Fibroblast of skin of left quadriceps (primary cell): ENCODE measurements around the gene TSPAN9.

Experiments
- DNase-seq, 2 experiments: peaks; one replicate each; pipeline ENCODE4 v3.0.0-alpha.2; 2013; ENCODE audit warnings: low read depth in 2 of 2

TSPAN9 gene, protein sequence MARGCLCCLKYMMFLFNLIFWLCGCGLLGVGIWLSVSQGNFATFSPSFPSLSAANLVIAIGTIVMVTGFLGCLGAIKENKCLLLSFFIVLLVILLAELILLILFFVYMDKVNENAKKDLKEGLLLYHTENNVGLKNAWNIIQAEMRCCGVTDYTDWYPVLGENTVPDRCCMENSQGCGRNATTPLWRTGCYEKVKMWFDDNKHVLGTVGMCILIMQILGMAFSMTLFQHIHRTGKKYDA

DNA sequence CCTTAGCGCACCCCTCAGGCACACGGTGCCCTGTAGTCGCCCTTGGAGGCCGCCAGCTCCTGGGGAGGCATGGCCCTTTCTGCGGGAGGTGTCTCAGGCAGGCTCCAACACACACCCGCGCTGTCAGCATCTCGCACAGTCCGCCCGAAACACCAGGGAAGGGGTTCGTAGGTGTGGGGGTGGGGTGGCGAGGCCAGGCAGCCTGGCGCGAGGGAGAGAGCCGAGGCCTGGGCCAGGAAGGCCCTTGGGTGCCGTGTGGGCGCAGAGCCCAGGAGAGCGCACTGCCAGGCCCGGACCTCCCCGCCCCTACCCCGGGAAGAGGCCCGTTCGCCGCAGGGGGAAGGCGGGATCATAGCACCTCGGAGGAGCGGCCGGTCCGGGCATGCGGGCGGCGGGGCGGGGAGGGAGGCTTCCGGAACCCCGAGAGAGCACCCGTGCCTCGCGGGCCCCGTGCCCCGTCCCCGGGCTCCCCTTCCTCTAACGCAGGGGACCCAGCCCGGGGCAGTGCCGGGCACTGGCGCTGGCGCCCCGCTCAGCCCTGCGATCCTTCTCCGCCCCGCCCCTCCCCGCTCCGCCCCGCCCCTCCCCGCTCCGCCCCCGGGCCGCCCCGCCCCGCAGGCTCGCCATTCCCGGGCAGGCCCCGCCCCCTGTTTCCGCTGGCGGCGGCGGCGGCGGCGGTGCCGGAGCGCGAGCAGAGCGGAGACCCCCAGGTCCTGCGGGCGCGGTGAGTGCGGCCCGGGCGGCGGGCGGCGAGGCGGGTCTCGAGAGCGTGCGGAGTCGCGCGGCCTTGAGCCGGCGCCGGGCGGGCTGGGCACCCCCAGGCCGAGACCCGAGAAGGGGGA lies at the start of gene TSPAN9:
TSPAN9 (plus strand) TSS at position 650 of the 842 bp plus-strand sequence. CDS start 123,815 bp downstream, outside the sequence.
- DNase-seq: peak in 1 of 2 experiments; percentile 14

DNA sequence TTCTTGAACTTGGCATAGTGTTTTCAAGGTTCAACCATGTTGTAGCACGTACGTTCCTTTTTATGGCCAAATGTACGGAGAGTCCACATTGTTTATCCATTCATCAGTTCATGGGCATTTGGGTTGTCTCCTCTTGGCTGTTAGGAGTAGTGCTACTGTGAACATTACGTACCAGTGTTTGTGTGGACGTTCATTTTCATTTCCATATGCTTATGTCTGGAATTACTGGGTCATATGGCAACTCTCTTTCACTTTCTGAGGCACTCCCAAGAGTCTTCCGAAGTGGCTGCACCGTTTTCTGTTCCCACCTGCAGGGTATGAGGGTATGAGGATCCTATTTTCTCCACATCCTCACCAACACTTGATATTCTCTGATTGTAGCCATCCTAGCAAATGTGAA lies 49.1 kb upstream of the TSPAN9 start:
- DNase-seq: no peak

DNA sequence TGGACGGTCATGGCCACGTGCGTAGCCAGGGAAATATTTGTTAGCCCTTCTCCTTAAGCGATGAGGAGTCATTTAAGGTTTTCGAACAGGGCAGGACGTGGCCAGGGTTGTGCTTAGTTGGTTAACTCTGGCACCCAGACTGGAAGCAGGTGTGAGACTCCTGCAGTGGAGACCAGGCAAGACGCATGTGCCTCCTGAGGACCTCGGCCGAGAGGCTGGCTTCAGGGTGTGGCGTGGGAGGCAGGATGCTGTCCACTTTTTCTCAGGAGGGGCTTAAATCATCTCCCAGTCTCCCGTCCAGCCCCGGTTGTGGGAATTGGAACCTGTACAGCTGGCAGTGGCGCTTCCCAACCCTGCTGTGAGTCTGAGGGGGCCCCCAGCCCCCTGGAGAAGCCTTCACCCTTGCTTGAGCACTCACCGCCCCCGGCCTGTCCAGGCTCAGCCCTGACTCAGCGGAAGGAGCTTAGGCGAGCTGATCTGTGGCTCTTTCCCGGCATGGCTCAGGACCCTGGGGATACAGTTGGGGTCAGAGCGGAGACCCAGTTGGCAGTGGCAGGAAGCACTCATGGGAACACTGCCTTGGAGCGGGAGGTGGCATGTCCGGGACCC lies 46.3 kb upstream of the TSPAN9 start:
- DNase-seq: no peak

DNA sequence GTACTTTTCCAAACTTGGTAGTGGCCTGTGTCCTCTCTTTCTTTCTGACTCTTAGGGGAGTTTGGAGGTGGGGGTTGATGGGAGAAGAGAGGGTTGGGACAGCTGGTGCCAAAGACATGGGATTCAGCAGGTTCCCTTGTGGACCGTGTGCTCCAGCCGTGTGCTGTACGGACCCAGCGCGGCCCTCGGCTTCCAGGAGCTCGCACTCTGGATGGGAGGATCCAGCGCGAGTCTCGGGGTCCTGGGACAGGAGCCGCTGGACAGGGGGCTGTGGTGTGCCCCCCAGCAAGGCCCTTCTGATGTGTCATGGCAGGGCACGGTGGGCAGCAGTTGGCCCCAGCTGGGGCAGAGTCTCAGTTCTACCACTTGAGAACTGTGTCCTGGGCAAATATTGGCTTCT lies 45.0 kb upstream of the TSPAN9 start:
- no peak for DNase-seq

DNA sequence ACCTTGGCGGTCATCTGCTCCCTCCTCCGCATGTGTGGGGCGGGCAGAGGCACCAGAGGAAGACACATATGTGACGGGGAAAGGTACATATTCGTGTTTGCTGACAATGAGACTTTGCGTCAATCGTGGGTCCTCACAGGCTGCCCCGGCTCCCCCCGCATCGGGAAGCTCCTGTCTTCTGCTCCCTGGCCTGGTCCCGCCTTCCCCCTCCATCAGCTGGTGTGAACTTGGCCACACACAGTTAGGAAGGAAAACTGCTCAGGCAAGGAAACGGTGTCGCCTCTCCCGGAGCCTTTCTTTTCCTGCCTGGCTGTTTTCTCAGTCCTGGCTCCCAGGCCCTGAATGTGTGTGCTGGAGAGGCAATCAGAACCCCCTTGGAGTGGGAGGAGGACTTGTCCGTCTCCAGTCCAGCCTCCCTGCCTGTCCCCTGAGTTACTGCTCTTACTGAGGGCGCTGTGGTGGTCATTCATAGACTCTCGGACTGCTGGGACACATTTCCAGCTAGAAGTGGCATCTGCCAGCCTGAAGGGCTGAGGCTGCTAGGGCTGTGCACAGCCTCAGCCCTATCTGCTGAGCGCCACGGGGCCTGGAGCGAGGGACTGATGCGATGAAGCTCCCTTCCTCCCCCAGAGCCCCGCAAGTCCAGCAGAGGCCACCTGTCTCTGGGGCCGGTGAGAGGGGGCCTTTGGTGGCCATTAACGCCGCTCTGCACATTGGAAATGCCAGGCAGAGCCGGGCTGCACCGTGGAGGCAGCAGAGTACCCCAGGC lies 44.2 kb upstream of the TSPAN9 start:
- no peak for DNase-seq

DNA sequence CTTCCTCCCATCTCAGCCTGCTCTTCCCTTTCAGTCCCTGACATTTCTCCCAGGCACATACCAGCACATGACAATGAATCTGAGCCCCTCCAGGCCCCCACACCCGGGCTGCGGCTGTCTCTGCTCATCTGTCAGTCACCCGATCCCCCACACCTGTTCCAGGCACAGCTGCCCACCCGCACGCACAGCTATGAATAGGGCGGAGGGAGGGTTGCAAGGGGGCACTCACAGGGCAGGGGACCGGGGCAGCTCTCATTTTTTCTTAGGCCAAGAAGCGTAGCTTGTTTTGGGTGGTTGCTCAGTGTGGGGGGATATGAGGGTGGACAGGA lies 43.7 kb upstream of the TSPAN9 start:
- DNase-seq: no peak

DNA sequence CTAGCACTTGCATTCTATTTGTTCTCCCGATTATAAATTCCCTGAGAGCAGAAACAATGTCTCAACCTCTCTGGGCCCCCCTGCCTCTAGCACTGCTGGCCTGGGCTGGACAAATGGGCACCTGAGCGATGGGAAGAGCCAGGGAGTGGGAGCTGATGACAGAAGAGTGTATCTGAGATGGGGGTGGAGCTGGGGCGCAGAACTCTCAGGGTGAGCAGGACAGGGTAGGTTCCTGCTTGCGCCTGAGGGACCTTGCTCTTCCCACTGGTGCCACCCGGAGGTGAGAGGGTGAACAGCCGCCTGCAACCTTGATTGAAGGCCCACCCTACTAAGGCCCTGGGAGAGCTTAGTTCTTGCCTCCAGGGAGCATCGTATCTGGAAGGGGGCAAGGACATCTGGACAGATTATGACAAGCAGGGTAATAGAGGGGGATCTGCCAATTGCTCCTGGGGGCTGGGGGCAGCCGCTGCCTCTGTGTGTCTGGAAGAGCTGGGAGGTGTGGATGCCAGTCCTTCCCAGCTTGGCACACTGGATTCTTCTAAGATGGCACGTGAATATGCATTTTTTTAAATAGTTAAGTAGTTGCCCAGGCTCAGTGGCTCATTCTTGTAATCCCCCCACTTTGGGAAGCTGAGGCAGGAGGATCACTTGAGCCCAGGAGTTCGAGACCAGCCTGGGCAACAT lies 43.0 kb upstream of the TSPAN9 start:
- peak; percentile 23 to 32 for DNase-seq

DNA sequence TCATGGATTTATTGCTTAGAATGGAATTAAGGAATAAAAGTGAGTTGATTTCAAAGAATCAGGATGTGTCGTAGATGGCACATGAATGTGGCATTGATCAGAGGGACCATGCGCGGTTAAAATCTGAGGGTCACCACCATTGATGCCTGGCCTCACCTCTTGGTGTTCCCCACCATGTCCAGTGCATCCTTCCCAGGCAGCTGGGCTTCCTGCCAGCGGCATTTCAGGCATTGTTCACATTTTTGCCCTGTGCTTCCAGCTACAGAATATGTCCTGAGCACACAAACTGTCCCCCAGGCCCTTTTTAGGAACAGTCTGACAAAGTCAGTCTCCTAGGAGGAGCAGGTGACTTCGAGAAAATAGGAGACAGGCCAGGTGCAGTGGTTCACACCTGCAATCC lies 42.0 kb upstream of the TSPAN9 start:
- no peak for DNase-seq

DNA sequence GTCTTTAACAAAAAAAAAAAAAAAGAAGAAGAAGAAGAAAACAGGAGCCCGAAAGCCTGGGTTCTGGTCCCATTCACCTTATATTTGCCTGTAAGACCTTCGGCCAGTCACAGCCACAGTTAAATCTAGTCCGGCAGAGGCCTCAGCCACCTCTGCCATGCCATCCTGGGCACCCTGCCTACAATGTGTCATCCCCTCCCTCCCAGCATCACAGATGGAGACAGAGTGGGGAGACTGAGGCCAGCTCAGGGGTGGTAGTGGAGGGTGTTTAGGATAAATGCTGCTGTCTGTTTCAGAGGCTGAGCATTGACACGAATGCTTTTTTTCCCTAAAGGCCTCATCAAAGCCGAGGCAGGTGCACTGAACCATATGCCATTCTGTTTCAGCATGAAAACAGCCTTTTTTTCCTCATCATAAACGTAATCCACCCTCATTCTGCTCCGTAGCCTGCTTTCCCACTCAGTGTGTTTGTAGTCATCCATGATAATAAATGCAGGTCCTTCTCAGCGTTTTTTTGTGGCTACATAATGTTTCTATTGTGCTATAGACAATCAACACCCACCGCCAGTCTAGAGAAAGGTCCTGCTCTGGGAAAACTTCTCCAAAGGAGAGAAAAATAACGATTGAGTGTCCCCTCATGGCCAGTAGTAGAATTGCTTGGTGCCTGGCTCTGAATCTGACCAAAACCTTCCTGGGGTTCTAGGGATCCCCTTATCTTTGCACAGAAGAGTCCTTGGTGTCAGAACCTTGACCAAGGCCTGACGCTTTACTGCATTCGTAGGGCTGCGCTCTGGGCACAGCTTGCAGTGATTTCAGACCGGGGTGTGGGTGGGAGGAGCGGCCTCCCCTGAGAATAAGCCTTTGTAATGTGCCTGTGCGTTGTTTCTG lies 41.1 kb upstream of the TSPAN9 start:
- DNase-seq: no peak

DNA sequence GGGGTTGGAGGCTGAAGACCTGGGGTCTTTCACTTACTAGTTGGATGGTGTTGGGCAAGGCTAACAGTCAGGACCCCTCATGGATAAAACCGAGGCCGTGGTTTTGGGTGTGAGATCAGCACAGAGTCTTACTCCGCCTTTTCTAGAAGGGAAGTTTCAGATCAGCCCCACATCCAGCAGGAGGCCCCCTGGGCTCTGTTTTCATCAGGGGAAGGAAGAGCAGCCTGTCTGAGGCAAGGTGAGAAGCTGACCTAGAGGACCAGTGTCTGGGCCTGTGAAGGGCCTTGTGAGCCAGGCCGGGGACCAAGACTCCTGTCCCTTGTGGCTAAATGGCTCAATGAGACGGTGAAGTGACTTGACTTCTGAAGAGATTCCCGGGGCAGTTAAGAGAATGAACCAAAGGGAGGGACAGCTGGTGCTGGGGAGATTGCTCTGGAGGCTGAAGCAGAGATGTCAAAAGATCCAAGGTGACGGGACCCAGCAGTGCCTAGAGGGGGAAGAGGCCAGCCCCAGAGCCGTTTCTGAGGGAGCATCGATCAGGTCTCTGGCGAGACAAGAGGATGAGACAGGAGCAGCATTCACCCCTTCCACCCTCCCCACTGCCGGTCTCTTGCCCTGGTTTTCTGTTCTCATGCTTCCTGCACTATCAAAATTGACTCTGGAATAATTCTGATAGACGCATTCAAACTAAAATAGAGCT lies 40.1 kb upstream of the TSPAN9 start:
- DNase-seq: no peak

DNA sequence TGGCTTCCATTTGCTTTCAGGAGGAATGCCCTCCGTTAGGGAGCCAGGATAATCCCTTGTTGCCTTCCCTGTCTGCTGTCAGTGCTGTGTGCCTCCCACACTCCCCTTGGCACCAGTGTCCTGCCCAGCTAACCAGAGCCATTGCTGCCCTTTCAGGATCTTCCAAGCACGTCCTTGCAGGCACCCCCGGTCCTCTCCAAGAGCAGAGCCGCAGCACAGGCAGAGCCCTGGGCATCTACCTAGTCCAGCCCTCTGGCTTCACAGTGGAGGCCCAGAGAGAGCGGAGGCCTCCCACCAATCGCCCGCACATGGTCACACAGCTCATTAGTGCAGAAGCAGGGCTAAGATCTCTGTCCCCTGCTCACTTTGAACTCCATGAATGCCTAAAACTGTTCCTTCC lies 39.0 kb upstream of the TSPAN9 start:
- DNase-seq: no peak

DNA sequence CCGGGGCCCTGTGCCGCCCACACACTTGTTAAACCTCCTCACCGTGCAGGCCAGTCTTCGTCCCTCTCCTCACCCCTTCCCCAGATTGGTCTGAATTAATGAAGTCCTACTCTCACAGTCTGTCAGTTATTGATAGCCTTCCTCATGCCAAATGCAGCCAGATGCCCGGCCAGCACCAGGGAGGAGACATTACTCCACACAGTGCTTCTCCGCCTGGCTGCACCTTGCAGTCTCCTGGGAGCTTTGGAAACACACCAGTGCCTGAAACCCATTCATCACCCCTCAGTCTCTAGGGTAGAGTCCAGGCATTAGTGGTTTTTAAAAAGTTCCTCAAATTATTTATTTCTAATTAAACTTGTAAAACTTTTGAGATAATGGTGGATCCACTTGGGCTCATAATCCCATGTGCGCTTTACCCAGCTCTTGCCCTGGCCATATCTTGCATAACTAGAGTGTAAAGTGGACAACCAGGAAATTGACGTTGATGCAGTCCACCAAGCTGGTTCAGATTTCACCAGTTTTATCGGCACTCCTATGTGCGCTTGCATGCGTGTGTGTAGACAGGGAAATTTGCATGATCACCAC lies 38.2 kb upstream of the TSPAN9 start:
- DNase-seq: no peak

DNA sequence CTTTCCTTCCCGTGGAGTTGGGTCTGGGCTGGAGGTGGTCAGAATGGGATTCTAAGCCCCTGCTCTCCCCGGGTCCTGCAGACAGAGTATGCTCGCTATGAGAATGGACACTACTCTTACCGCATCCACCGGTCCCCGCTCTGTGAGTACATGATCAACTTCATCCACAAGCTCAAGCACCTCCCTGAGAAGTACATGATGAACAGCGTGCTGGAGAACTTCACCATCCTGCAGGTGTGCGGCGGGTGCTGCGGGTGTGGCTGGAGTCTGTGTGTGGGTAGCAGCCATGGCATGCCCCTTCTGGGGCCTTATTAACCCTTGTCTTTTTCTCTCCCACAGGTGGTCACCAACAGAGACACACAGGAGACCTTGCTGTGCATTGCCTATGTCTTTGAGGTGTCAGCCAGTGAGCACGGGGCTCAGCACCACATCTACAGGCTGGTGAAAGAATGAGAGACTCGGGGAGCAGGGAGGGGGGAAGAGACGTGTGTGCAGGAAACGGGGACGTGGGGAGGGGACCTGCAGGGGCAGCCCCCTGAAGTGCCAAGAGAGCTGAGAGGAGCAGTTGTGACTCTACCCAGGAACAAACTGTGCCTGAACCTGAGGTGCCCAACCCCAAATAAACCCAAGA lies 37.0 kb upstream of the TSPAN9 start:
- DNase-seq: no peak

DNA sequence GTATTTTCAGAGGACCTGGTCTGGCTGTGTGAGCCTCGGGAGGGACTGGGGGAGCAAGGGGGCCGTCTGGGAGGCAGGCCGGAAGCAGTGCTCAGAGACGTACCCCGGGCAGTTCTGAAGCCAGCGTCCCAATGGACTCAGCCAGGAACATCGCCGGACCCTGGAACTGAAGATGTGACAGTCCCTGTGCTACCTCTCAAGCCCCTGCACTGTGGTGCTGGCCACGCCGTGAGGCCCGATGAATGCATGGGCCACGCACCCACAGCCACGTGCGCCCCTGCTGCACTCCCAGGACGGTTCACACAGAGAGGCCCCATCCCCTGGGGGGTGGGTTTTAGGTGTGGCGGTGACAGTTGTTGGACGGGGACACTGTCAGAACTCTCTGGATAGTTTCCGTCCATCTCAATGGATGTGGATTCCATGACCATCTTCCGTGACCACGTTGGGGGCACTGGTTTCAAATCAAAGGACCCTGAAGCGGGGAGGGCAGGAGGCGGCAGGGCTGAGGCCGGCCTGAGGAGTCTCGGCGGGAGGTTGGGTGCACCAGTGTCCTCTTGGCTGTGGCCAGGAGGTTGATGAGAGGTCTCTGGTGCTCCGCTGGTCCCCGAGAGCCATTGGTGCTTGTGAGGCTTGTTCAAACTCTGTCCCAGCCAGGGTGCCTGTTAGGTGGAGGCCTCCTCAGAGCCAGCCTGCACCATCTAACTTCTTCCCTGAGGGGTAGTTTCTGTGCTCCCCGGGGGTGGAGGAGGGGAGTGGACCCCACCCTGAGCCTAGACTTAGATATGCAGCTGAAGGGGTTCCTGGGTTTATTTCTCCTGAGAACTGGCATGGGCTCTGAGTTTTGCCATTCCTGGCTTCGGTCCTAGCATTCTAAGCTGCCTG lies 36.3 kb upstream of the TSPAN9 start:
- no peak for DNase-seq

DNA sequence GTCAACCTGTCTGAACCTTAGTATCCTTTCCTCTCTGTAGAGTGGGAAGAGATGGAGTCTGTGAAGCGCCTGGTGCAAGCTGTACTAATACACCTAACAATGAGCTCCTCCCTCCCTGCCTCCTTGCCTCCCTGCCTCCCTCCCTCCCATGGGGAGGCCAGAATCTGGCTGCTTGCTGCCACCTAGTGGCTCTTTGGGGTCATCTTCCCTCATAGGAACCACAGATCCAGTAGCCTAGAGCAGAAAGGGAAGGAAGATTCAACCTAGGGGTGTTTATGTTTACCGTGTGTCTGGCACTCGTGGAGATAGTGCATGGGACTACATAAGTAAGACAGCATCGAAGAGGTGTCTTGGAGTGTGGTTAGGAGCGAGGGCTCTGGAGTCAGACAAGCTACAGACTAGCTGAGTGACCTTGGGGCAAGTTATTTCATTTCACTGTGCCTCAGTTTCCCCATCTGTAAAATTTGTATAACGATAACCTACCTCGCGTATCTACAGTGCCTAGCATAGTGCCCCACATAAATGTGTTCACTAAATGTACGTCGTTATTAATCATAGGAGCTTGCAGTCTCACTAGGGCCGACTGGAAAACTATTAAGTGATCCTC lies 35.5 kb upstream of the TSPAN9 start:
- peak; percentile 45 to 51 for DNase-seq

DNA sequence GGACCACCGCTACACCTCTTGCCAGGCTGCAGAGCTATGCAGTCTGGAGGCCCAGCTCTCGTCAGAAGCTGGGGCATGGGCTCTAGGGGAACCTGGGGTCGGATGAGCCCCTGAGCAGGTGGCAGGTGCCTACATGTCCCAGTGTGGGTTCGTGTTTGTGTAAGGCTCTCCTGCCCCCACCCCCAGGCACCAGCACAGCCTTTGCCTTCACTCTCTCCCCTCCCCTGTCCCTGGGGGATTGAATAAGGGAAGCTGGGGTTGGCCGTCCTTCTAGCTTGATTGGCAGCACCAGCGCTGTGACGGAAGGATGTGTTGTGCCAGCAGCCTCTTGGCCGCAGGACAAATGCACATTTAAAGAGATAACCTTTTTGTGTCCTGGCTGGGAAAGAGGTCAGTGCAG lies 34.8 kb upstream of the TSPAN9 start:
- no peak for DNase-seq

DNA sequence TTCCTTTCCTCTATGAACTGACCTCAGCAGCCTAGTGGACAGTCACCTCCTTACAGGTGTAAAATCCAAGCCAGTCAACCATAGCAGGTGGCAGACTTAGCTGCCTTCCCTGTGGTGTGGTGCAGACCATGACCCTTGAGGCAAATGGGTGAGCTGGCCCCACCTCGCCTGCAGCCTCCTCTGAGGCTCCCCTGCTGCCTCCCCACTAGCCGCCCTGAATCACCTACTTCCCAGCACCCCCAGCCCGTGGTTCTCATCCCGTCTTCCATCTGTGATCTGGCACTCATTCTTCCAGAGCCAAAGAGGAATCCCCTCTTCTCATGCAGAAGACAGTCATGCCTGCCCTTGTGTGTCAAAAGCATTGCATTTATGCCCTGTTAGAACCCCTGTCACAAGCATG lies 34.4 kb upstream of the TSPAN9 start:
- DNase-seq: no peak

DNA sequence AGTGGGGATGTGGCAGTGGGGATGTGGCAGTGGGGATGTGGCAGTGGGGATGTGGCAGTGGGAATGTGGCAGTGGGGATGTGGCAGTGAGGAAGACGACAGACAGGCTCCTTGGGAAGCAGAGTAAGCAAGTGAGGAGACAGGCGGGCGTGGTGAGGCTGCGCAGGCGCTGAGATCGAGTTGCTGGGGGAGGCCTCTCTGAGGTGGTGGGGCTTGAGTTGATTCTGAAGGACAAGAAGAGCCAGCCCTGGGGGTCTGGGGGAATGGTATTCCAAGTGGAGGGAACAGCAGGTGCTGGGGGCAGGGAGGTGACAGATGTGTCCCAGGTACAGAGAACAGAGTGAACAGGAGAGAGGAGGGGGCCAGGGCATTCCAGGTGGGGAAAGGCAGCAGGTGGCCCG lies 33.8 kb upstream of the TSPAN9 start:
- DNase-seq: no peak
